HG03097 (cell line): ENCODE data around the gene P2RX5.

Source experiments
- ATAC-seq: cut with Tn5 transposase; IDR thresholded peaks from one replicate; pipeline ENCODE4 v1.9.1; 2021; ENCODE audit not compliant: unreplicated experiment, low FRiP score

Gene P2RX5

DNA sequence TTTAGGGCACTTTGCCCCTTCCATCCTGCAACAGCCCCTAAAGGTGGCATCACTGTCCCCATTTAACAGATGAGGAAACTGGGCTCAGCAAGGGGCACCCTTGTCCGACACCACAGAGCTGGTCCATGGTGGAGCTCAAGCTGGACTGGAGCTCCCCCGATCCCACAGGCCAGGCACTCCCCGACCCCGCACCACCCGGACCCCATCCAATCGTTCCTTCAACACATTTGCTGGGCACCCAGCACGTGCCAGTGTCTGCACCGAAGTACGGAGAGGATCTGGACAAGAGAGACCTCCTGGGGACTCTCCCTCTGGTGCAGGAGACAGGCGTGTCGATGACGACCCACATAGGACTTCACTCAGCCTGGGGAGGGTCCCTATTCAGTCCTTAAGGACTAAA is 13.9 kb downstream of the P2RX5 start:
- ATAC-seq, result no peak

GRCh38 chr17:3681565-3681964 is 14.4 kb downstream of the P2RX5 start:
- no peak for ATAC-seq

- ATAC-seq, result no peak
Measured at GRCh38 chr17:3681057-3681456, 14.9 kb downstream of the P2RX5 start.

DNA sequence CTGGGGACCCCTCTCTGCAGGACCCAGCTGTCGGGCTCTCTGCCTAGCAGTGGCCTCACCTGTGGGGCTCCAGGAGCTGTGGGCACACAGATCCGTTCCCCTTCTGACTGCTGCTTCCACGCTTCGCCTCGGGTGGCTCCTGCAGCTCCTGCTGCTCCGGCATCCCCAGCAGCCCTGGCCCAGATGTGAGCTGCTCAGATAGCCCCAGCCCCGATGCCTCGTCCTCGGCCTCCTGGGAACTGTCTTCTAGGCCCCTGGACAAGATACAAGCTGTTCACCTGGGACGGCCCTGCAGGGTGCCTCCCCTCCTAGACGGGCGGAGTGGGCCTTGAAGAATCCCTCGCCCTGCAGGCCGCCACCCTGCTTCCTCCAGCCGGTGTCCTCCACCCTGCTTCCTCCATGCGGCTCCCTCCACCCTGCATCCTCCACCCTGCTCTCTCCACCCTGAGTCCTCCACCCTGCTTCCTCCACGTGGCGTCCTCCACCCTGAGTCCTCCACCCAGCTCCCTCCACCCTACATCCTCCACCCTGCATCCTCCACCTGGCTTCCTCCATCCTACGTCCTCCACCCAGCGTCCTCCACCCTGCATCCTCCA is 16.3 kb downstream of the P2RX5 start:
- ATAC-seq, result no peak

DNA sequence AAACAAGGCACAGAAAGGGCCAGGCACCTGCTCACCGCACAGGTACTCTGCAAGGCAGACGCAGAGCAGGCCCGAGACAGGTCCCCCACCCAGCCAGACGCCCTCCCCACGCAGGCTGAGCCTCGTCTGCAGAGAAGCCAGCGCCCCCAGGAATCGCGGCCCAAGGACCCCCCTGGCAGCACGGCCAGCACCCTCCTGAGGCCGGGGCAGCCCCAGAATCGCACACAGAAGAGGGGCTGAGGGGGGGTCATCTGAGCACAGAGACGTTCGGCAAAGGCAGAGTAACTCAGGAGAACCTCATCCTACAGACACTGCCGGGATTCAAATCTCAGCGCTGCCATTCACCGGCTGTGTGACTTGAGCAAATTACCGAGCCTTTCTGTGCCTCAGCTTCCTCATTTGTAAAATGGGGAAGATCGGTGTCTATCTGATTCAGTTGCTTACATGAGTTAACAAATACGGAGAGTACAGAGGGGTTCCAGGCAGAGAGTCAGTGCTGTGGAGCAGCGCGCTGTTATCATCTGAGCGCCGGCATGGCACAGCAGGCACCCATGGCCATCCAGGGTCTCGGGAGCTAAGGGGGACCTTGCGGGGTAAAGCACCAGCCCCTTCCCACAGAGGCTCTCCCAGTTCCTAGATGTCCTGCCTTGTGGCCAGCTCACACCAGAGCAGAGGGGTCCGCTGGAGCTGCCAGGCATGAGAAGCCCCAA is 17.0 kb downstream of the P2RX5 start:
- ATAC-seq, result no peak

GRCh38 chr17:3678095-3678820 is 17.7 kb downstream of the P2RX5 start:
- ATAC-seq, result no peak

GRCh38 chr17:3675886-3676285 is 20.1 kb downstream of the P2RX5 start:
- ATAC-seq, result no peak

GRCh38 chr17:3672571-3672970 is 23.4 kb downstream of the P2RX5 start:
- ATAC-seq, result no peak

DNA sequence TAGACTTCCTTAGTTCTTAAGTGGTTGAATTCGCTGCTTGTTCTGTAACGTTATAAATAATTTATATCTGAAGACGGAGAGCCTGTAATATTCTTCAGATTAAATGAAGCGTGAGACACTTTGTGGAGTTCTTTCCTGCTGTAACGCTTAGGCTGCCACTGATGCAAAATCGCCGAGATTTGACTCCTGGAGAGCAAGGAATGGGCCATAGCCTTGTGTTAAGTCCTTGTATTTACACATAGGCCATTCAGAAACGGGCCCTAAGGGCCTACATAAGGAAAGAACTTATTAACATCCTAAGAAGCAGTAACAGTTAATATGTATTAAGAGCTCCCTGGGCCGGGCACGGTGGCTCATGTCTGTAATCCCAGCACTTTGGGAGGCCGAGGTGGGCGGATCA is 26.4 kb downstream of the P2RX5 start:
- no peak for ATAC-seq

- peak; percentile 15 for ATAC-seq
Measured at GRCh38 chr17:3669085-3669347, 26.9 kb downstream of the P2RX5 start.

GRCh38 chr17:3668279-3669084 is 27.5 kb downstream of the P2RX5 start, which contains the start of the genes EMC6 and TAX1BP3:
Gene EMC6 (plus strand): TSS chr17:3668812. CDS start chr17:3669147, 335 bp downstream.
Gene TAX1BP3 (minus strand): TSS chr17:3668578. CDS start chr17:3668526, 52 bp downstream.
- peak; percentile 90 for ATAC-seq

DNA sequence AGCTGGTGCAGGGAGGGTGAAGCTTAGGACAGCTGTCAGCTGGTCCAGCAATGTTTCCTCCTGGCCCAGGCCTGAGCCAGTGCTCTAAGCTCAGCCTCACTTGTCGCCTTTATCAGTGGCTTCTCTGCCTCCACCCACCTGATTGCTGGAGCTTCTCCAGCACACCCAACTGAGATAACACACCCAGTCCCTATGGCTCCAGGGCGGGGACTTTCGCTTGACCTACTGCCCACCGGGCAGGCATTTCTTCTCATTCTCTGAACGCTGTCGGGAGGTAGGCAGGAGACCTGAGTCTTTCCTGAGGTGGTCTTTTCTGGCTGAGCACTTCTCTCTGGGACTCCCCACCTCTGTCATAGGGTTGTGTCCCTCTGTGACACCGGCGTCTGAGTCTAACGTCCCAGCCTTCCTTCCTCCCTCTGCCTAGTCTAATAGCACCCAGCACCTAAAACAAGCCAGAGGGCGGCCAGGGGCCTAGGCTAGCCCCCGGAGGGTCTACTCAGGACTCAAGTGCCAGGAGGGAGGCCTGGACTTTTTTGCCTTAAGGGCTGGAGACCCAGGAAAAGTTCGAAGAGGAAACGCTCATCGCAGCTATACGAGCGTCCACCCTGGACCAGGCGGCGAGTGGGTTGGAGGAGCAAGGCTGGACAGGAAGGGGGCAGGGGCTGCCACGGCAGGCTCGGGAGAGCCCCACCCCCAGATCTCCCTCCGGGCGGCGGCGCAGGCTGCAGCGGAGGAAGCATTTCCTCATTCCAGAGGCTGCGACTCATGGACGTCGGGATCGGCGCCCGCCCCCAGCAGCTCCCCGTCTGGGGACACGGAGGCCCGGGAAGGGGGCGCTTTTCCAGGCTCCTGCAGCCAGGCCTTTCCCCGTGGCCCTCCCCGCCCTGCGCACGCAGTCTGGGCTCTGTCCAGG is 28.3 kb downstream of the P2RX5 start:
- peak; percentile 4 for ATAC-seq

DNA sequence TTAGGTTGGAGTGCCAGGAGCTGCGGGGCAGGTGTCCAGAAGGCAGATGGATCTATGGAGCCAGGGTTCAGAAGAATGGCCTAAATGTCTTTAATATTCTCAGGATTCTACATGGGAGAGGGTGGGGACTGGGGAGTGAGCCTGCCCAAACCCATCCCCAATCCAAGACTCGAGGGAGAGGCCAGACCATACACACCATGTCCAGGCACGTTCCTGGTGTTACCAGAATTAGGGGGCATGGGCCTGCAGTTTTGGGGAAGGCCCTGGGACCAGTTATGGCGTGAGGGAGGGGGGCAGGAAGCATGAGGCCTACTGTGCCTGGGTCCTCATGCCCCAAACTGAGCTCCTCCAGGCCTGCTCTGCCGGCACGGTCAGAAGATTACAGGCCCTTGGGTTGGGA is 29.4 kb downstream of the P2RX5 start:
- ATAC-seq, result no peak

- ATAC-seq, result no peak
Measured at GRCh38 chr17:3665834-3666233, 30.1 kb downstream of the P2RX5 start.

DNA sequence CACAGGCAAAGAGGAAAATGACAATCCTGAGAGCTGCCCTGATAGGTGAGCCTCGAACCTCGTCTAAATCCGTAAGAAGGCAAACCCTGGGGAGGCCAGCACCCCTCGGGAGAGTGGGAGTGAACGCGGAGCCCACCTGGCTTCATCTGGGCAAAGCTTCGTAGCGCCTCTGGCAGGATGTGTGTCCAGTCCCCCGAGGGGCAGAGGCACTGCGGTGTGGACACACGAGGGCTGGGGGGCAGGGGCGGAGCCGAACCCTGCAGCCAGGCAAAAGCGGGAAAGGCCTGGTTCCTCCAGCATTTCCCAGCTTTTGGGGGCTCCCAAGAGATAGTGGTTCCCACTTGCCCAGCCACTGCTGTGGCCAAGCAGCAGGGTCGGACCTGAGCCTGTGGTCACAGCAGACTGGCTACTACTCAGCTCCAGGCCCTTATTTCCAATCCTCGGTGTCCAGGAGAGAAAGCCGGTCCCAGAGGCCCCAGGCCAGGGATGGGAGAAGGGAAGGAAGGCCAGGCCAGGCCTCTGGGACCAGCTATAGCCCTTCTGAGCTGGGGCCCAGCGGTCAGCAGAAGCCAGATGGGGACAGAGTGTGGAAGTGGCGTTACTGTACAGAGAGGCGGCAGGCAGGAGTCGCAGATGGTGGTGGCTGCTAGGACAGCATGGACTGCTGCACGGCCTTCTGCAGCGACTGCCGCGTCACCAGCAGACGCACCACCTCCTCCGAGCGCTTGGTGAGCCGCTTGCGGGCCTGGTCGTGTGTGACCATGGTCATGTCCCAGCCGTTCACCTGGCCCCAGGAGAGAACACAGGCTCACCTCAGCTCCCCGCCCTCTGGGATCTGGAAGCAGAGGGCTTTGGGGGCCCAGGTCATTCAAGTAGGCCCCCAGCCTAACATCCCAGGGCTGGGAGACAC is 32.6 kb downstream of the P2RX5 start:
- ATAC-seq, result no peak

GRCh38 chr17:3660311-3660891 is 35.6 kb downstream of the P2RX5 start:
- ATAC-seq, result no peak

DNA sequence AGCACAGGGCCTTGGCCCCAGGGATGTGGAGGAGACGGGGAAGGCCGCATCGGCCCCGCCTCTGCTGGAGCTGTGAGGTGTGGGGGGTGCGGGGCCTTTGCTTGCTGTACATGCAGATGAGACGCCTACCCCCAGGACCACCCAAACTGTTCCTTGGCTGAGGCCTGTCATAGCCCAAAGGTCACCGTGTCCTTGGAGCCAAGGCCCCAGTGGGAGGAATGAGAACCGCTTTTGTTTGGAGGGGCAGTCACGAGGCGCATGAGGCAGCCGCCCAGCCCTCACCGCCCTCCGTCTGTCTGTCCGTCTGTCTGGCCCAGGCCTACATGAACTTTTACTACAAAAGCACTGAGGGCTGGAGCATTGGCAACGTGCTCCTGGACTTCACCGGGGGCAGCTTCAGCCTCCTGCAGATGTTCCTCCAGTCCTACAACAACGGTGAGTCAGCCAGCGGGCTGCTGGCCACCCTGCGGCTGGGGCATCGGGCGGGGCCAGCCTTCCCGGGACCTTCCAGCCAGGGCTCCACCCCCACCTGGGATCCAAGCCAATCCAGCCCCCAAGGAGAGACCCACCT is 36.3 kb downstream of the P2RX5 start:
- ATAC-seq, result no peak

DNA sequence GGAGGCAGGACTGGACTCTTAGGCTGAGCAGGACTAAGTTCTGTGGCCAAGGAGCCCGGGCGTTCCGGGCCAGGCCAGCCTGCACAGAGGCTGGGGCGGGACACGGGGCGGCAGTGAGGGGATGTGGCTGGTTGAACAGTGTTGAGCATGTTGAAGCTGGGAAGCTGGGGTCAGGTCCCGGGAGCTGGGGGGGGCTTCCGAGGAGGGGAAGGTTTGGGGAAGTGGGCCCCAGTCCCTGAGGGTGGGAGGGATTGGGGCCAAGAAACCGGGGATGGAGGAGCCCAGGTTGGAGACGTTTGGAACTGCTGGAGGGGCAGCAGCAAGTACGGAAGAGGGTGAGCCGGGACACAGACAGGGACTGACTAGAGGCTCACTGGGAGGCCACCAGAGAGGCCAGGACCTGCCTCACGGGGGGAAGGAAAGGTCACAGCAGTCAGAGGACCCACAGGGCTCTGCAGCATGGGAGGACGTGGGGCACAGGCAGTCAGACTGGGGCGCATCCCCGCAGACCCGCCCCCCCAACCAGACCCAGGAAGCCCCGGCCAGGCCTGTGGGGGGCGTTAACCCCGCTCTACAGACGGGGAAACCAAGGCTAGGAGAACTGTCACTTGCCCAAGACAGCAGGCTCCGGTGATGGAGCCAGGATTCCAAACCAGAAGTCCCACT is 37.0 kb downstream of the P2RX5 start:
- no peak for ATAC-seq
